GM12874 (cell line): ENCODE measurements around the gene CETN1.

ENCODE experiments used
- CTCF ChIP-seq: IDR thresholded peaks from 2 replicates; pipeline ENCODE4 v1.5.1; 2011; ENCODE audit warnings: low read depth, mild to moderate bottlenecking, control low read depth, low read length, moderate library complexity; ENCODE audit not compliant: insufficient read depth

CETN1 gene

GRCh38 chr18:598124-598589 lies 18.0 kb downstream of the CETN1 start:
- TF ChIP-seq CTCF: no peak

DNA sequence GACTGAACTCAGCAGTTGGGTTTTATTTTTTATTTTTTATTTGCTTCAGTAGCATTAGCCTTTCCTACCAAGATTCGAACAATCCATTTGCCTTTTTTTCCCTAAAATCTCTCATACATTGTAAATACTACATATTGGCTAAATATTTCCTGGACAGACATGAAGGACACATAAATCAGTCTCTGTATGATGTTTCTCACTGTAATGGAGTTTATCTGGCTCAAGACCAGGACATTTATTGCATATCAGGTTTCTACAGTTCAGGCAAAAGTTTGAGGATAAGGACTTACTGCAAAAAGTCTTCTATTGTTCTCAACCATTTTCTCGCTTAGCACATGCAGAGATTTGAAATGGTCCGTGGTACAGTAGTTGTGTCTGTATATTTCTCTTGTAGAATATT lies 19.9 kb downstream of the CETN1 start:
- no peak for TF ChIP-seq CTCF

DNA sequence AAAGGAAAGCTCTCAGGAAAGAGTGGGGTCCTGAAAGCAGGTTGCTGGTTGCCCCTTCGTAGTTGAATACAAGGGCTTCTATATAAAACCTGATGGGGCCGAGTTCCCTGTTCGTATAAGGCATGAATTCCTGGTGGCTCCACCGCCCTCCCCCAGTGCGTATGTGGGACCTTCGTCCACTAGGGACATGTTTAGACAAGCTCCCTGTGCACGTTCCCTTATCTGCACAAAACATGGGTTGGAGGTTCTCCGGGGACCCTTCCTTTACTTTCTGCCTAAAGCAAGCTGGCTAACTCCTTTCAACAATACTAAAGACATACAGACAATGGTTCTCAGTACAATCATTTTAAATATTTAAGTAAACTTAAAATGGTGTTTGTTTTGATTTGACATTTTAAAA lies 24.6 kb downstream of the CETN1 start:
- TF ChIP-seq CTCF: no peak

DNA sequence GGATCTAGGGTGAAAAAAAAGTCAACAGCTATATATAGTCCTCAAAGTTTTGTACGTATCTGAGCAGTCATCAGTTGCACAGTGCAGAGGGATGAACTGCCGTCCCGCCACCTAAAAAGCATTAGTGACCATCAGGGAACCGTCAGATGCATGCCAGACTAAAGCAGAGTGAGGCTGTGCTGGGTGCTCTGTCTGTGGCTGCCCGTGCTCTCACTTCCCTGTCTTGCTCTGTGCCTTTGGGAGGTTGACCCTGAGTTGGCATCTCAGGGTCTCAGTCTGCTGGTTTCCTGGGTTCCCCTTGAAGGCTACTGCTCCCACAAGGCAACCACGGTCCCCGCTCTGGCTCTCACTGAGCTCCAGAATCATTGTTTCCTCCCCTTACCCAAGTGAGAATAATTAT lies 27.8 kb downstream of the CETN1 start:
- no peak for TF ChIP-seq CTCF

GRCh38 chr18:610214-610928 lies 30.2 kb downstream of the CETN1 start:
- no peak for TF ChIP-seq CTCF

DNA sequence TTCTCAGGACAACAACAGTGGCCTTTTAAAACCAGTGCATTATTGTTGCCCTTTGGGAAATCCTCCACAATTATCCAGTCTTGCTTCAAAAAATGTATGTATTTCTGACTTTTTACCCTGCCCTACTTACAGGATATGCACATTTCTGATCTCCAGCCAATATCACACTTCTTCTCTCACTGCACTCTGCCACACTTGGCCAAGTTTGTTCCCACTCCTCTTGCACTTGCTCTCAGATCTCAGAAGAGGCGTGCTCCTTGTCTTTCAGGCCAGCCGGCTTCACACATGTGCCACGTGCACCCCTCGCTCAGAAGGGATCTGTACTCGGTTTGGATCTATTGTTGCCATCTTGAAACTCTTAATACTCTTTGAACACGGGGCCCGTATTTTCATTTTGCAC lies 32.0 kb downstream of the CETN1 start:
- no peak for TF ChIP-seq CTCF

GRCh38 chr18:614193-614592 lies 34.0 kb downstream of the CETN1 start:
- TF ChIP-seq CTCF: no peak
